GM23338 (cell line): ENCODE results near the gene EIF4A3. TPM values are rescaled to one million over a fixed set of nuclear protein-coding genes. Genes with fewer than 3 reads are reported as not detected.

ENCODE experiments used
- ATAC-seq: fragments of 200-7000 bp; cut with Tn5 transposase; 3 replicates; pipeline ENCODE4 v1.9.1; 2020
- DNase-seq: peaks from one replicate; pipeline ENCODE4 v3.0.0-alpha.2; 2015; ENCODE audit warnings: low spot score
- H2AFZ ChIP-seq: fragments of 200-600 bp; sonication (generic); 2 replicates; pipeline ENCODE4 v1.8.0; 2016; ENCODE audit warnings: antibody characterized with exemption, mild to moderate bottlenecking, moderate library complexity
- H3F3A ChIP-seq: fragments of 200-600 bp; sonication (generic); replicated peaks from 2 replicates; pipeline ENCODE4 v1.8.0; 2017; ENCODE audit warnings: antibody characterized with exemption, mixed run types, low read depth
- H3K27ac ChIP-seq: fragments of 200-600 bp; sonication (generic); 2 replicates; pipeline ENCODE4 v1.6.1; 2016; ENCODE audit warnings: low read depth
- H3K27me3 ChIP-seq: fragments of 200-600 bp; sonication (generic); 2 replicates; pipeline ENCODE4 v1.8.0; 2016; ENCODE audit warnings: mild to moderate bottlenecking, mixed run types, moderate library complexity; ENCODE audit not compliant: insufficient read depth
- H3K36me3 ChIP-seq: fragments of 200-600 bp; sonication (generic); 2 replicates; pipeline ENCODE4 v1.8.0; 2016; ENCODE audit warnings: mild to moderate bottlenecking; ENCODE audit not compliant: insufficient read depth
- H3K4me1 ChIP-seq: fragments of 200-600 bp; sonication (generic); 2 replicates; pipeline ENCODE4 v1.8.0; 2016; ENCODE audit warnings: mild to moderate bottlenecking, moderate library complexity; ENCODE audit not compliant: insufficient read depth
- H3K4me2 ChIP-seq: fragments of 200-600 bp; sonication (generic); 2 replicates; pipeline ENCODE4 v1.7.1; 2017; ENCODE audit warnings: mixed run types
- H3K4me3 ChIP-seq: fragments of 200-600 bp; sonication (generic); 2 replicates; pipeline ENCODE4 v1.6.1; 2016; ENCODE audit warnings: mixed run types
- H3K79me2 ChIP-seq: fragments of 200-600 bp; sonication (generic); replicated peaks from 2 replicates; pipeline ENCODE4 v1.8.0; 2017; ENCODE audit warnings: mild to moderate bottlenecking; ENCODE audit not compliant: insufficient read depth
- H3K9me2 ChIP-seq: fragments of 200-600 bp; sonication (generic); 2 replicates; pipeline ENCODE4 v1.8.0; 2017; ENCODE audit not compliant: insufficient read depth
- H4K20me1 ChIP-seq: fragments of 200-600 bp; sonication (generic); replicated peaks from 2 replicates; pipeline ENCODE4 v1.8.0; 2017; ENCODE audit warnings: mild to moderate bottlenecking; ENCODE audit not compliant: insufficient read depth
- H3K27ac Mint-ChIP-seq: 2 replicates; pipeline ENCODE4 v1.8.0; 2020; ENCODE audit warnings: inconsistent platforms, mild to moderate bottlenecking, moderate library complexity, mixed read lengths
- H3K27me3 Mint-ChIP-seq: 3 replicates; pipeline ENCODE4 v1.8.0; 2022; ENCODE audit warnings: low read depth, mild to moderate bottlenecking, moderate library complexity, mixed read lengths, inconsistent platforms; ENCODE audit not compliant: insufficient read depth, poor library complexity
- H3K36me3 Mint-ChIP-seq: 3 replicates; pipeline ENCODE4 v1.8.0; 2021; ENCODE audit warnings: low read depth, mild to moderate bottlenecking, inconsistent platforms, moderate library complexity, mixed read lengths
- H3K4me1 Mint-ChIP-seq: 3 replicates; pipeline ENCODE4 v1.8.0; 2020; ENCODE audit warnings: mild to moderate bottlenecking, inconsistent platforms, mixed read lengths
- H3K4me3 Mint-ChIP-seq: 3 replicates; pipeline ENCODE4 v1.8.0; 2021; ENCODE audit warnings: moderate library complexity, mild to moderate bottlenecking, inconsistent platforms, mixed read lengths
- H3K9me3 Mint-ChIP-seq: 3 replicates; pipeline ENCODE4 v1.8.0; 2020; ENCODE audit warnings: moderate library complexity, mild to moderate bottlenecking, inconsistent platforms, mixed read lengths
- CREB1 ChIP-seq: fragments of 250-450 bp; sonication (Bioruptor Pico); IDR thresholded peaks from 2 replicates; pipeline ENCODE4 v1.5.0; 2020; ENCODE audit warnings: low read depth, mild to moderate bottlenecking, moderate library complexity
- ETS1 ChIP-seq: IDR thresholded peaks from 2 replicates; pipeline ENCODE4 v1.6.1; 2016; ENCODE audit warnings: antibody characterized with exemption
- EZH2 ChIP-seq: fragments of 200-600 bp; sonication (generic); IDR thresholded peaks from one replicate; pipeline ENCODE4 v1.8.0; 2017; ENCODE audit warnings: antibody characterized with exemption, mild to moderate bottlenecking, low read depth; ENCODE audit not compliant: unreplicated experiment
- EZH2phosphoT487 ChIP-seq: fragments of 200-600 bp; sonication (generic); IDR thresholded peaks from one replicate; pipeline ENCODE4 v1.8.1; 2018; ENCODE audit warnings: antibody characterized with exemption; ENCODE audit not compliant: unreplicated experiment
- JUNB ChIP-seq: IDR thresholded peaks from one replicate; pipeline ENCODE4 v1.6.1; 2016; ENCODE audit warnings: antibody characterized with exemption; ENCODE audit not compliant: unreplicated experiment
- NANOG ChIP-seq: IDR thresholded peaks from 2 replicates; pipeline ENCODE4 v1.6.1; 2016; ENCODE audit warnings: antibody characterized with exemption, borderline replicate concordance
- POLR2AphosphoS5 ChIP-seq: IDR thresholded peaks from 2 replicates; pipeline ENCODE4 v1.6.1; 2016; ENCODE audit warnings: antibody characterized with exemption, low read depth
- REST ChIP-seq: IDR thresholded peaks from one replicate; pipeline ENCODE4 v1.6.1; 2018; ENCODE audit warnings: antibody characterized with exemption; ENCODE audit not compliant: unreplicated experiment
- STAT1 ChIP-seq: IDR thresholded peaks from one replicate; pipeline ENCODE4 v1.6.1; 2016; ENCODE audit warnings: antibody characterized with exemption; ENCODE audit not compliant: unreplicated experiment
- ZNF114 ChIP-seq: fragments of 250-450 bp; sonication (Bioruptor Pico); IDR thresholded peaks from 2 replicates; pipeline ENCODE4 v1.5.0; 2020; ENCODE audit warnings: mild to moderate bottlenecking, moderate library complexity
- ZNF331 ChIP-seq: fragments of 250-450 bp; sonication (Bioruptor Pico); IDR thresholded peaks from 2 replicates; pipeline ENCODE4 v1.5.0; 2020; ENCODE audit warnings: low read depth, mild to moderate bottlenecking, moderate library complexity
- ZNF462 ChIP-seq: fragments of 250-450 bp; sonication (Bioruptor Pico); IDR thresholded peaks from 2 replicates; pipeline ENCODE4 v1.5.0; 2020; ENCODE audit warnings: mild to moderate bottlenecking, moderate library complexity
- polyA plus RNA-seq: library from polyadenylated mRNA; unstranded; fragments of >200 nt; fragmentation: Nextera tagmentation; extraction: Ambion mirVana; gene quantifications from 2 replicates; pipeline ENCODE4 v1.2.1, GENCODE V29; 2016
- total RNA-seq: library from RNA; depleted of rRNA; stranded (reverse); fragments of >200 nt; shearing (Covaris generic); gene quantifications from 2 replicates; pipeline ENCODE4 v1.2.3, GENCODE V29; 2014
- TF ChIP-seq, protein P1 (sequence below), 2 experiments: fragments of 200-600 bp in 1 of 2; sonication (generic) in 1 of 2; conservative IDR thresholded peaks; 2 replicates each; pipeline versions ENCODE4 v1.5.1 to v1.6.1; 2016 to 2017; ENCODE audit warnings: antibody characterized with exemption in 2 of 2, low read depth in 2 of 2, mild to moderate bottlenecking in 2 of 2, moderate library complexity in 1 of 2

The EIF4A3 gene
- total and polyA plus RNA-seq, 2 experiments from 2014 or later, result 146 to 156 TPM

- ATAC-seq, result no peak
- Histone ChIP-seq H3K4me3 (no peak overlapping the region), H3K36me3 (no peaks in the 10 kb centered on the region), H3F3A (peaks cover 10% of the 10 kb centered on the region; the same call in 1 of the 2 replicates), H3K27ac (no peak overlapping the region), H3K4me1 (peaks cover 14% of the 10 kb centered on the region), H2AFZ (no peak overlapping the region), H3K27me3 (no peaks in the 10 kb centered on the region), H3K4me2 (no peak overlapping the region), H3K79me2 (no peaks in the 10 kb centered on the region), H3K9me2 (no peaks in the 10 kb centered on the region), H4K20me1 (no peaks in the 10 kb centered on the region; the same call in 1 of the 2 replicates)
- TF ChIP-seq EZH2 (no peak), ZNF462 (CRISPR knock-in tag) (no peak), JUNB (no peak), ZNF331 (CRISPR knock-in tag) (no peak), POLR2AphosphoS5 (no peak), NANOG (no peak), CREB1 (no peak), ETS1 (no peak), EZH2phosphoT487 (no peak), STAT1 (no peak), ZNF114 (CRISPR knock-in tag) (no peak), REST (no peak)
- TF ChIP-seq, protein P1, sequence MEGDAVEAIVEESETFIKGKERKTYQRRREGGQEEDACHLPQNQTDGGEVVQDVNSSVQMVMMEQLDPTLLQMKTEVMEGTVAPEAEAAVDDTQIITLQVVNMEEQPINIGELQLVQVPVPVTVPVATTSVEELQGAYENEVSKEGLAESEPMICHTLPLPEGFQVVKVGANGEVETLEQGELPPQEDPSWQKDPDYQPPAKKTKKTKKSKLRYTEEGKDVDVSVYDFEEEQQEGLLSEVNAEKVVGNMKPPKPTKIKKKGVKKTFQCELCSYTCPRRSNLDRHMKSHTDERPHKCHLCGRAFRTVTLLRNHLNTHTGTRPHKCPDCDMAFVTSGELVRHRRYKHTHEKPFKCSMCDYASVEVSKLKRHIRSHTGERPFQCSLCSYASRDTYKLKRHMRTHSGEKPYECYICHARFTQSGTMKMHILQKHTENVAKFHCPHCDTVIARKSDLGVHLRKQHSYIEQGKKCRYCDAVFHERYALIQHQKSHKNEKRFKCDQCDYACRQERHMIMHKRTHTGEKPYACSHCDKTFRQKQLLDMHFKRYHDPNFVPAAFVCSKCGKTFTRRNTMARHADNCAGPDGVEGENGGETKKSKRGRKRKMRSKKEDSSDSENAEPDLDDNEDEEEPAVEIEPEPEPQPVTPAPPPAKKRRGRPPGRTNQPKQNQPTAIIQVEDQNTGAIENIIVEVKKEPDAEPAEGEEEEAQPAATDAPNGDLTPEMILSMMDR (conservative IDR thresholded peaks at IDR 0.05; ENCODE audit: low read depth in 2 of 2), result no peak
- H3K36me3 Mint-ChIP-seq, result no peaks in the 10 kb centered on the region
- no peak for DNase-seq
- peaks cover 11% of the 10 kb centered on the region for H3K27me3 Mint-ChIP-seq
- H3K4me1 Mint-ChIP-seq, result peaks cover 25% of the 10 kb centered on the region
- H3K9me3 Mint-ChIP-seq, result no peaks in the 10 kb centered on the region
- H3K4me3 Mint-ChIP-seq, result no peak overlapping the region
- H3K27ac Mint-ChIP-seq, result no peak overlapping the region
Observed at GRCh38 chr17:80126449-80126715, 20.5 kb downstream of the EIF4A3 start.
